ENCODE results near the gene GRPEL2.

DNA sequence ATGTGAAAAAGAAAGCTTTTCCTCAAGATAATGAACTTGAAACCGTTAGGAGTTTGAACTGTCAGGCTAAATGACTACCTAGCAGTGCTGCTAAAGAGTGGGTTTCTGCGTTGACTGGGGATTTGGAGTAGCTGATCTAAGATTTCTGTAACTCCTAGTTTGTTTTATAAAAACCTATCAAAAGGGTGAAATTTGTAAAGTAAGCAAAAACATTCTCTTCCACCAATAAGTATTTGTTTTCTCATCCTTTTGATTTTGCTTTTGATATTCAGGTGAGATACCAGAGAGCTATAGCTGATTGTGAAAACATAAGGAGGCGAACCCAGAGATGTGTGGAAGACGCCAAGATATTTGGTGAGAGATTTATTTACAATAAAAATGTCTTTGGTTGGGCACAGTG is 4.1 kb downstream of the GRPEL2 start:
- TF ChIP-seq POLR2A (IDR thresholded peaks at IDR 0.05) (no peak), CTCF (IDR thresholded peaks at IDR 0.05) (no peak)

All from esophagus squamous epithelium (tissue), 4 donors.